GM18498 (cell line): ENCODE data around the gene PORCN.

ENCODE experiments used
- ATAC-seq: cut with Tn5 transposase; IDR thresholded peaks from one replicate; pipeline ENCODE4 v1.9.1; 2021; ENCODE audit warnings: mild to moderate bottlenecking, moderate library complexity; ENCODE audit not compliant: unreplicated experiment

The PORCN gene

DNA sequence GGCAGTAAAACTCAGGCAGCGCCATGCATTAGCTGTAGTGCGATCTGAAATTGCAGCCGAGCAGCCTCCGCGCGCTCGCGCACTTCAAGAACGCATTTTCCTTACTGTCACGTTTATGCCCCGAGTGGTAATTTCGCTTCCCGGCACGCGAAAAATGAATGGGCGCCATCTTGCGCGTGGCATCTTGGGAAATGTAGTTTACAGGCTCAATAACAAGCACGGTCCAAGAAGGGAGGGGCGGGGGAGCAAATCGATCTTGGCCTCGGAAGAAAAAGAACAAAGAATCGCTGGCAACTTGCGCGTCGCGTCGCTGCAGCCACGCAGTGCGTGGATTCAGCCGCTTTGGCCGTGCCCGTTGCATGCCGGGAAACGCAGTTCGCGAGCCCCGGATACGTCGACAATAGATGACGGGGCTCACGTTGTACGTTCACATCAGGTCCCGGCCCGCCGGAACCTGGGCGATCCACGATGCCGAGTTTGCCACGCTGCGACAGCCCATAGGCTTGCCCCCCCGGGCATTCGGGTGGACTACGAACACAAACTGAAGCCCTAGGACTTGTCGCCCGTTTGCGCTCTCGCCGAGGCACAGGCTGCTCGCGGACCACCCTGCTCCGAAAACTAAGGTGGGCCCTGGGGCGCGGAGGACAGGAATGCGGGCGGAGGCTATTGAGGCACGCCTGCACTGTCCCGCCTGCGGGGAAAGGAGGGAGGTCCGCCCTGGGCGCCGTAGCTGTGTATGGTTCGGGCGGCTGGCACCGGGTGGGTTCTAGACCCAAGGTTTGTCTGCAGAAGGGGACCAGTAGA, 32.8 kb upstream of the PORCN start, which contains the start of gene FTSJ1:
Gene FTSJ1, plus strand, starts transcription at position 426 of the 804 bp plus-strand sequence. CDS start 1,849 bp downstream, outside the sequence.
- peak; percentile 85 for ATAC-seq

- no peak for ATAC-seq
Measured at GRCh38 chrX:48476919-48477318, 31.9 kb upstream of the PORCN start.

DNA sequence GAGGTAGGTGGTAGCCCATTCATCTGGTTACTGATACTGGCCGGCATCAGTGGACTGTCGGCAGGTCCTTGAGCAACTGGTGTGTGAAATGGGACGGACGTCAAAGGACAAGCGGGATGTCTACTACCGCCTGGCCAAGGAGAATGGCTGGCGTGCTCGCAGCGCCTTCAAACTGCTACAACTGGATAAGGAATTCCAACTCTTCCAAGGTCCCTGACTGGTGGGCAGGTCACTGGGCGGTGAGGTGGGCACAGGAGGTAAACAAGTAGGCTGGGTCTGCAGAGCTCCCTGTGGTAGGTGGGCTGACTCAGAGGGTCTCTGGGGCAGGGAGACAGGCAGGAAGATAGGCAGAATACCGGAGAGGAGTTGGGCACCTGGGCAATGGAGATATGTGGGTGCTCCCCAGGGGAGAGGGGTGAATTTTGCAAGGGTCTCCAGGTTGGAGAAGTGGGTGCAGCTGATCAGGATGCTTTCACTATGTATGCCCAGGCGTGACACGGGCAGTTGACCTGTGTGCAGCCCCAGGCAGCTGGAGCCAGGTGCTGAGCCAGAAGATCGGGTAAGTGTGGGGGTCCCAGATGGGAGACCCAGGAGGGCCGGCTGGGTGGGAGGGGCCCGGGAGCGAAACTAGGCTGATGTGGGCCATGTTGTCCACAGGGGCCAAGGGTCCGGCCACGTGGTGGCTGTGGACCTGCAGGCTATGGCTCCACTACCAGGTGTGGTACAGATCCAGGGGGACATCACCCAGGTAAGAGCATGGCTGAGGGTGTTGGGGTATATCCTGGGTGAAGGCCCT, 30.6 kb upstream of the PORCN start:
- ATAC-seq = no peak

DNA sequence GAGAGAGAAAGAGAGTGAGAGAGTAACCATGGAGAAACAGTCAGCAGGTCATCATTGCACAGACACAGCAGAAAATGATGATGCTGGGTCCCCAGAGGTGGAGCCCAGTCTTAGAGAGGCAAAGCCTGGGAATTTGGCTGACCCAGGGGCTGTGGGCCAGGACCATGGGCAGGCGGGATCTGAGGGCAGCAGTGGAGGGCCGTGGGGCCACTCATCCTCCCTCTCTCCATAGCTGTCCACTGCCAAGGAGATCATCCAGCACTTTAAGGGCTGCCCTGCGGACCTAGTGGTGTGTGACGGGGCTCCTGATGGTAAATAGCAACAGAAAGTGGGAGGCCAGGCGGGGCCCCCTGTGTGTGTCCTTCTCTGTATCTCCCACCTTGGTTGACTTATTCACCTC, 30.0 kb upstream of the PORCN start:
- no peak for ATAC-seq

DNA sequence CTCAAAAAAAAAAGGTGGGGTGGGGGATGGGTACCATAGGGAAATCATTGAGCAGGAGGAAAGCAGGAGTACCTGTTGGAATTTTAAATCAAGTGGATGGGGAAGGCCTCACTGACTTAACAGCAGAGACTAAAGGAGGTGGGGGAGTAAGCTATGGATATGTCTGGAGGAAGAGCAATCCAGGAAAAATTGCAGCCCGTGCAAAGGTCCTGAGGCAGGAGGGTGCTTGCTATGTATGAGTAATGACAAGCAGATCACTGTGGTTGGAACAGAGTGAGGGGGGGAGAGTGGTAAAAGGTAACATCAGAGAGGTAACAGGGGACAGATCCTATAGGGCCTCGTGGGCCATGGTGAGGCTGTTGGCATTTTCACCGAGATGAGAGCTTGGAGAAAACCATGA, 28.6 kb upstream of the PORCN start:
- ATAC-seq = no peak

DNA sequence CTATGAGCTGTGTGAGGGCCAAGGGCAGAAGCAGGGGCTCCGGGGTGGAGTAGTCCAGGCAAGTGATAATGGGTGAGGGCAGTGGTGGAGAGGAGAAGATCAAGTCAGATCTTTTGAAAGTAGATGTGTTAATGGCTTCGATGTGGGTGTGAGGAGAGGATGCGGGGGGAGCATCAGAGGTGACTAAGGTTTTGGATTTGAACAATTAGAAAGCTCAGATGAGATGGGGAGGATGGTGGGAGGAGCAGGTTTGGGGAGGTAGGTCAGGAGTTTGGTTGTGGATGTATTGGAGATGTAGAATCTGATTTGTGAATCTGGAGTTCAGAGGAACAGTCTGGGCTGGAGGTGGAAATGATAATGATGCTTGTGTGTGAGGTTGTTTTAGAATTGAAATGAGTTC, 28.2 kb upstream of the PORCN start:
- no peak for ATAC-seq

DNA sequence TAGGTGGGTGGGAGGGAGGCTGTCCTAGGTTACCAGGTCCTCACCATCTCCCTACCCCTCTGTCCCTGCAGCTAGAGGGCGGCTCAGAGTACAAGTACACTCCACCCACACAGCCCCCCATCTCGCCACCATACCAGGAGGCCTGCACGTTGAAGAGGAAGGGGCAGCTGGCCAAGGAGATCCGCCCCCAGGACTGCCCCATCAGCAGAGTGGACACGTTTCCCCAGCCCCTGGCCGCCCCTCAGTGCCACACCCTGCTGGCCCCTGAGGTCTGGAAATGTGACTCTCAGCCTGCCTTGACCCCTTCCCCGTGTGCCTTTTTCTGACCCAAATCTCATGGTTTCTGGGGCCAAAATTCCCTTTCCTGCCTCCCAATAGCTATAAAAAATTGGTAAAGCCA, 26.3 kb upstream of the PORCN start:
- no peak for ATAC-seq

DNA sequence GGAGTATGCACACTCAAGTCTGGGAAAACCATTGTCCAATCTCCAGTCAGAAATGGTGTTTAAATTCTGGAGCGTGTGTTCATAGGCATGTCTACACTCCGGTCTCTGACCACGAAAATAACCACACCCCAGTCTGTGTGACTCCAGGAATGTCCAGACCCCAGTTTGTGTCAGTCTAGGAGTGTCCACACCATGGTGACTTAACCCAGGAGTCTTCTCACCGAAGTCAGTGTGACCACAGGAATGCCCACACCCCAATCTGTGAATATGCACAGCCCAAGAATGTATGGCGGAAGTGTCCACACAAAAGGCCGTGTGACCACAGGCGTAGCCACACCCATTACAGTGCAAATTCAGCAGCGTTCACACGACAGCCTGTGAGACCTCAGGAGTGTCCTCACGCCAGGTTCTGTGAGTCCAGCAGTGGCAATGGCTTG, 21.4 kb upstream of the PORCN start:
- ATAC-seq = no peak

DNA sequence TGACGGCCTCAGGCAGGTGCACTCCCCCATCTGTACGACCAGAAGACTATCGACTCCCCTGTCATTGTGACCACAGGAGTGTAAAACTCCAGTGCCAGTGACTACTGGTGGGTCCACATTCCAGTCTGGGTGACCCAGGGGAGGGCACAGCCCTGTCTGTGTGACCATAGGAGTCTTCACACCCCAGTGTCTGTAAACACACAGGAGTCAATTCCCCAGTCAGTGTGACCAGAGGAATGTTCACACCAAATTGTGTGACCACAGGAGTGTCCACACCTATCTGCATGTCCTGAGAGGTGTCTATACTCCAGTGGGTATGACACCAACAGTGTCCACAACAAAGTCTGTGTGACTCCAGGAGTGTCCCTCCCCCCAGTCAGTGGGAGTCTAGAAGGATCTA, 20.8 kb upstream of the PORCN start:
- ATAC-seq = no peak

GRCh38 chrX:48489296-48489695, 19.5 kb upstream of the PORCN start:
- ATAC-seq = no peak

DNA sequence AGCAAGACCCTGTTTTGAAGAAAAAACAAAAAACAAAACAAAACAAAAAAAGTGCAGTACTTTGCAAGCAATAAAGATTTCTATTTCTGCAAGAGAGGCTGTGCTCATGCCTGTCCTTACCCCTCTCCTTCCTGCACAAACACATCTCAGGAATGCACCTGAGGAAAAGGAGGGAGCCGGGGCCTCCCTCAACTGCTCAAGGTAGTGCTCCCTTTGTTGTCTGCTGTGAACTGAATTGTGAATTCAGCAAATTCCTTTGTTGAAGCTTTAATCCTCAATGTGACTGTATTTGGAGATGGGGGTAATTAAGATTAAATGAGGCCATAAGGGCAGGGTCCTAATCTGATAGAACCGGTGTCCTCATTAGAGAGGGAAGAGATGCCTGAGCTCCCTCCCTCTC, 18.9 kb upstream of the PORCN start:
- ATAC-seq = no peak

DNA sequence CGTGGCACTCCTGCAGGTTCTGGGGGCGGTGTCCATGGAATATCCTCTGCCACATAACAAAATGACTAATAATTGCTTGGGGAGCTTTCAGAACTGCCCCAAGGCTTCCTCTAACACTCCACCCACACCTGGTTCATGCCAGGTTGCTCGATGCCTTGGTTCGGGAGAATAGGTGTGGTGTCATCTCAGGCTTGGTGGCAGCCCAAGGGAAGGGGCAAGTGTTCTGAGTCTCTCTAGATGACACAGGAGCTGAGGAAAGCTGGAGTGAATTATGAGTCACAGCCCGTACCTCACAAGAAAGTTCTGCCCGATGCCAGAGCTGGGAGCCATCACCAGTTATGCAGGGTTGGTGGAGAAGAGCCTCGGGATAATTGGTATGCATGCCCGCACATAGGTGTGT, 18.1 kb upstream of the PORCN start:
- ATAC-seq = no peak

GRCh38 chrX:48491809-48492208, 17.0 kb upstream of the PORCN start:
- ATAC-seq = no peak

DNA sequence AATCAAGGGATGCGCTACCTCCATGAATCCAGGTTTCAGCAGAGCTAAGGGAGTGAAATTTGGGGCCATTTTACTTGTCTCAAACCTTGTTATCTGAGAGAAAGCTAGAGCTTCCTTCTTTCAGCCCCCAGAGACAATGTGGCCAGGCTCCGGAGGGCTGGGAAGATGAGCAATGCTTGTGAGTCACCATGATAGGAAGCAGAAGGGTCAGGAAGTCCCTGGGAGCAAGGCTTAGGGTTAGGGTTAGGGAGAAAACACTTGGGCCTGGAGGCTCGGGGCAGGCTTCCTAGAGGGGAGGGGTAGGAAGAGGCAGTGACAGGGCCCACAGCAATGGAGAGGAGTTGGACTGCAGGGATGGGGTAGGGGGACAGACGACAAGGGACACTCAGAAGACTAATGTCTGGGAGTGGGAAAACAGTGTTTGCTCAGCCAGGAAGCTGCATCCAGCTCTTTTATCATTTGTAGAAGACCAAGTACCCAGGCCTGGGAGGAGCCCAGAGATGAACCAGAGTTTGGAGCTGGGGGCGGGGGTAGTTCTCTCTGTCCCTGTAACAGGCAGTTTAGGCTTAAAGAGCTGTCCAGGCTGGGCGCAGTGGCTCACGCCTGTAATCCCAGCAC, 16.4 kb upstream of the PORCN start:
- no peak for ATAC-seq

- no peak for ATAC-seq
Measured at GRCh38 chrX:48493890-48494364, 14.9 kb upstream of the PORCN start.

DNA sequence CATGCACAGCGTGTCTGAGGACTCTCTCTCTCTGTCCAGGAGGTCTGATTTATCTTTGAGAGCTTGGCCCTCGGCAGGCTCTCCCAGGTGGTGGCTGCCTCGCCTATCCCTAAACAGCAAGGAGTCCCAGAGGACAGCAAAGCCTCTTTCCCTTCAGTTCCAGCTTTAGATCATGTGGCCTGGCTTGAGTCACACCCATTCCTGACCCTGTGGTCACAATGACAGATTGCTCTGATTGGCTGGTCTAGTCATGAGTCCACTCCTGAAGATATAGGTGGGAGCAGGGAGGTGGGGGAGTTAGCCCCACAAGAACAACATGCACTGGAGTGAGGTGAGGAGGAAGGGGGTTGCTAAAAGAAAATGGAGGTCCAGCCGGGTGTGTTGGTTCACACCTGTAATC, 12.1 kb upstream of the PORCN start:
- ATAC-seq = no peak

DNA sequence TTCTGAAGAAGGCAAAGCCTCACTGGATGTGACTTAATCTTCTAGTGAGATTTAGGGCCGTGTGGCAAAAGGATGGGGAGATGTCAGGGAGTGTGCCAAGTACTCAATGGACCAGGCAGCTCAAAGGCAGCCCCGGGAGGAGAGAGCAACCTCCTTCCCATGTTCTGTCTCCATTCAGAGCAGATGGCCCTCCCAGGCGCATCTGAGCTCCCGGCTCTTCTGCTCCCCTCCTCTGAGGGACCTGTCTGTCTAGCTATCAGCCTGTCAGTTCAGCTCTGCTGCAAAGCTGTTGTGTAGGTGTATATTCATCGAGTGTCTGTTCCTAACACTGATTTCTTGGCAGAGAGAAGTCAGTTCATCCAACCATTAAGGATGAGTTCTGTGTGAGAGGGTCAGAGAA, 10.9 kb upstream of the PORCN start:
- no peak for ATAC-seq

DNA sequence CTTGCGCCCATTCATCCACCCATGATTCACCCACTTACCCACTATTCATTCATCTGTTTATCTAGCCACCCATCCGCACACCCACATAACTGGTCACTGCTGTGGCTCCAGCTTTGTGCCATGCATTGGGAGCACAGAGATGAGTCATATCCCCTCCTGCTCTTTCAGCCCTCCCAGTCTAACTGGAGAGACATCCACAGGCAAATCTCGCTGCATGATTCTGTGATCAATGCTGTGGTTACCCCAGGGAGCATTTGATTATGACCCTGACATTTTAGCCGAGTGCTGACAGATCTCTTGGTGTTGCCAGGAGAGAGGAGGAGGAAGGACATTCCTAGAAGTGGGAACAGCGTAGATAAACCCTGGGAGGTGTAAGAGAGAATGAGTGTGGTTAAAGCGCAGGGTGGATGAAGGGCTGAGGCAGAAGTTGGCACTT, 10.4 kb upstream of the PORCN start:
- no peak for ATAC-seq

GRCh38 chrX:48504261-48504660, 4.5 kb upstream of the PORCN start:
- no peak for ATAC-seq

DNA sequence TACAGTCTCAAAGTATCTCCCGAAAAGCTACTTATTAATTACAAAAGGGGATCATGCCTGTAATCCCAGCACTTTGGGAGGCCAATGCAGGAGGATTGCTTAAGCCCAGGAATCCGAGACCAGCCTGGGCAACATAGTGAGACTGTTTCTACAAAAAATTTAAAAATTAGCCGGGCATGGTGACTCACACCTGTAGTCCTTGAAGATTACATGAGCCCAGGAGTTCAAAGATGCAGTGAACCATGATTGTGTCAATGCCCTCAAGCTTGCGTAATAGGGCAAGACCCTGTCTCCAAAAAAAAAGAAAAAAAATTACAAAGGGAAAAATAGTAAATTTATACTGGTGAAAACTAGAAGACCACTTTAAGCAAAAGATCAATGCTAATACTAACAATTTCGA, 3.3 kb upstream of the PORCN start:
- no peak for ATAC-seq

GRCh38 chrX:48507246-48507645, 1.5 kb upstream of the PORCN start:
- no peak for ATAC-seq

DNA sequence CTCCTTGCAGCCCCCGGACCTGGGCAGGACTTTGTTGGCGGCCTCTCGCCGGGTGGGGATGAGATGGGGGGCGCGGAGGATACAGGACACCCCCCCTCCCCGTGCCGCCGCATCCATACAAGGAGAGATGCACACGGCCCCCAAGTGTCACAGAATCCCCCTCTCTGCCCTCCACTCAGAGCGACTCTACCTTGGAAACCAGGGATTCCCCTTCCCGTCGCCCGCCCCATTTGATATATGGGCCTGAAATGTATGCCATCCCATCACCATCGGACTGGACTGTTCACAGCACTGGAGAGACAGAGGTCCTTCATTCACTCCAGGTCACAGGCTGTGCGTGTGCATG, 426 bp downstream of the PORCN start:
- no peak for ATAC-seq
